GM18858 (cell line): ENCODE data around the gene PRKCB.
A peak's percentile ranks its signal among the peaks of the same experiment; 100 is the strongest.

ENCODE experiments used
- ATAC-seq: cut with Tn5 transposase; IDR thresholded peaks from one replicate; pipeline ENCODE4 v1.9.1; 2021; ENCODE audit not compliant: unreplicated experiment

PRKCB gene

DNA sequence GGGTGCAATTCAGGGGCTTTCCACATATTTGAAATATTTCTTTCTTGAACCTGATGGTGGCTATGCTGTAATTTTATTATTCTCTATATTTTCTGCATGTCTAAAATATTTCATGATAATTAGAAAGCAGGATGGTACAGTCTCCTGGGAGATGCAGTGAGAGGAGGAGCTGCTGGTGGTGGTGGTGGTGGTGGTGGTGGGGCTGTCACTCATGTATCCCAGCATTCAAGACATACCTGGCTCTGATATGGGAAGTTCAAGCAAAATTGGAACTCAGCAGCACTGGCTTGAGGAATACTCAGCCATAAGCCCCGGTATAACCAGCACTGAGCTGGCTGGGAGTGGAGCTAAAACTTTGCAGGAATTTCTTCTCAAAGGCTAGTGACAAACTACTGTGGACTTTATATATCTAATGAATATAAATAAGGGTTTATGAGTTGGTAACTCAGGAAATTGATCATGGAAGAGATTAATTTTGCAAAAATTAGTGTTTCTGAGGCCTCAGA, 200.3 kb downstream of the PRKCB start:
- ATAC-seq = no peak

DNA sequence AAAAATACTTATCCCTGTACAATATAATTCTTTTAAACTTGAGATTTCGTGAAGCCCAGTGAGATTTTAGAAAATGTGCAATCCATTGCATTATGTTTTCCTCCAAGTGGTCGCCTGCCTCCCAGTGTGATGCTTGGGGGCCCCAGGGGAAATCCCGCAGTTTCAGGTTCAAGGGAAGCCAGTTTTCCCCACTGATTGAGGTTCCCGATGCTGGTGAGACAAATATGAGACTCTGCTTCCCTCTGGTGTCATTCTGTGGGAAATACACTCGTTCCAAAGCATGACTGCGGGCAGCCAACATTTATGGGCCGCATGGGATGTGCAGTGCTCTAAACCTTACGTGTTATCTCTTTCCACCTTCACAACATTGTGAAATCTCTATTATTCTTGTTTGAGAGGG, 200.8 kb downstream of the PRKCB start:
- no peak for ATAC-seq

DNA sequence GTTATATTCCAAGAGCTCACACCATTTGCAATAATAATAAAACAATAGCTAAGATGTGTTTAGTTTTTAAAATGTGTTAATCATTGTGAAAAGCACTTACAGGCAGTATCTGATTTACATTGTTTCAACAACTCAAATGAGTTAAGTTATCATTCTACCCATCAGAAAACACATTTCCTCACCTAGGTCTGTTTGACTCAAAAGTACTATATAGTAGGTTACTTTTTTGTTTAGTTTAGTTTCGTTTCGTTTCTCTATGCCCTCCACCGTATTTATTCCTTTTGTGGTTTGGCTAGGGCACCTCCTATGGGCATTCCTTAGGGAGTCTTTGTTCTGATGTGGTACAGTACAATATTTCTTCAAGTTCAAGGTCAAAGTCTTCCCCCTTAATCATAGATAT, 201.6 kb downstream of the PRKCB start:
- no peak for ATAC-seq

GRCh38 chr16:24041834-24042631, 206.2 kb downstream of the PRKCB start:
- peak; percentile 66 for ATAC-seq

DNA sequence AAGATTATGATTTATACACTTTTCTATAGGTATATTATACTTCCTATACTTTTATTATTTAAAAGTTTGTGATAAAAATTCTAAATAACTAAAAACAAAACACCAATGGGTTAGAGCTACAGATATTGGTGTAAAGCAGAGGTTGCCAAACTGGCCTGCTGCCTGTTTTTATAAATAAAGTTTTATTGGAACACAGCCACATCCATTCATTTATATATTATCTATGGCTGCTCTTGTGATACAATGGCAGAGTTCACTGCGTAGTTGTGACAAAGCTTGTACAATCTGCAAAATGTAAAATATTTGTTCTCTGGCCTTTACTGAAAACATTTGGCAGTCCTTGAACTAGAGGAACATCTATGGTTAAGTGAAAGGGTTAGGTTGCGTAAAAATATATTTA, 208.7 kb downstream of the PRKCB start:
- no peak for ATAC-seq

DNA sequence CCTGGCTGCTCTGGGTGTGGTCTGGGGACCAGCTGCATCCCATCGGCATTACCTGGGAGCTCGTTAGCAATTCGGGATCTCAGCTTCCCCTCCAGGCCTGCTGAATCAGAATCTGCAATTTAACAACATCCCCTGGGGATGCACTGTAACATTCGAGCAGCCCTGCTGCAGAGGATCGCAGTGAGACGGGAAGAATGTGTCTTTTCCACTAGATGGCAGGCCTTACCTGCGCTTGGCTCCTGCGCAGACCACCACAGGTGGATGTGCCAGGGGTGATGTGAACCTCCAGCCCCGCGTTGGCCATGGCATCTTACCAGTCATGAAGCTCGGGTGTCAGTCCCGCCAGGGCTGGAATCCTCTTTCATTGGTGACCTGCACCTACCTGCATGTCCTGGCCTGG, 209.9 kb downstream of the PRKCB start:
- ATAC-seq = no peak

DNA sequence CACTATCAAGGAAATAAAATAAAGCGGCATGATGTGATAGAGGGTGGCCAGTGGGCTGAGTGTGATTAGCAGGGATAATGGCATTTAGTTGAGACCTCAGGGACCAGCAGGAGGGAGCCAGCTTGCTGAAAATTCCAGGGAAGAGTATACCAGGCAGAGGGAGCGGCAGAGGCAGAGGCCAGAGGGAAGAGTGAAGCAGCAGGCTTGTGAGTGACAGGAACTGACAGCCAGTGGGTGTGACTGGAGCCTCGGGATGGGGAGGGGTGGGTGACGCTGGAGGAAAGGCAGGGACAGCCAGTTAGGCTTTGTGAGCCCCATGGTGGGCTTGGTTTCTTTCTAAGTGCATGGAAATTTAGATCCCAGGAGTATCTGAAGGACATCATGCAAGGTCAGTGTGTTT, 210.7 kb downstream of the PRKCB start:
- ATAC-seq = no peak

GRCh38 chr16:24049113-24049512, 213.3 kb downstream of the PRKCB start:
- ATAC-seq = no peak

DNA sequence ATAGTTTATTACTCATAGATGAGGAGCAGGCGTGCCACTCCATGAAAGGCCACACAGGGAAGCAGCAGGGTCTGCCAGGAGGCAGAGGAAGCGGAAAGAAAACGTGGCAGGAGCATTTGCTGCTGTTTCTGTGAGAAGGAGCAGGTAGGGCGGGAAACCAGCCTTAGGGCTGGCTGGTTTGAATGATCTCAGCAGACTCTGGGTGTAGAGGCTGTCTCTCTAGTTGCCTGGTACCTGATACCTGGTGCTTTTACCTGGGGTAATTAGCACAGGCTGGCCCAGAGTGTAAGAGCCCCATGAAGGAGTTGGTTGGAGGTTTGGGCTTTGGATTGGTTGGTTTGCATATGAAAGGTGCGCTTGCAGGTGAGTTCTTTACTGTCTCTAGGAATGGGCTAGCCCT, 215.3 kb downstream of the PRKCB start:
- no peak for ATAC-seq

- no peak for ATAC-seq
Measured at GRCh38 chr16:24052329-24053098, 216.7 kb downstream of the PRKCB start.

DNA sequence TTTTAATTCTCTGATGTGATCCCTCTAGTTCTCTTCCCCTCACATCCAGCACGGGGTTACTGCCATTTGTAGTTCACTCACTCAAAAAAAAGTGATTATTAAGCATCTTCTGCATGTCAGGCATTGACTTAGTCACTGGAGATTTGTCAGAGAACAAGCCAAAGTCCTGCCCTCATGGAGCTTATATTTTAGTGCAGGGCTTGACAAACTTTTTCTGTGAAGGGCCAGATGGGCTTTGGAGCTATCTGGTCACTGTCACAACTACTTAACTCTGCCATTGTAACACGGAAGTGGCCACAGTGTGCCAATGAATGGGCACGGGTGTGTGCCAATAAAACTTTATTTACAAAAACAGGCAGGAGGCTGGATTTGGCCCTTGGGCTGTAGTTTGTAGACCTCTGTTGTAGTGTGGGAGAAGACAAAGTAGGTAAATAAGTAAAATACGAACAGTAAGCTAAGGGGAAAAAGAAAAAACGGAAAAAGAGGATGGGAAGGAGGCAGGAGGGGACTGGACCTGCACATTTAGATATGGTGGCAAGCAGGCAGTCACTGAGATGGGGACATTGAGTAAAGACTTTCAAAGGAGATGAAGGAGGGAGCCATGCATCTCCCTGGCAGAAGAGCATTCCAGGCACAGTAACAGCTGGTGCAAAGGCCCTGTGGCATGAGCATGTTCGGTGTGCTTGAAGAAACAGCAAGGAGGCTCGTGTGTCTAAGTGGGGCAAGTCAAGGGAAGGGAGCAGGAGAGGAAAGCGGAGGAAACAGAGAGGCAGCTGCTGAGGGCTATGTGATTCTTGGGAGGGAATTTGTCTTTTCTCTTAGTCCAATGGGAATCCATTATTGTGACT, 217.5 kb downstream of the PRKCB start:
- ATAC-seq = no peak

DNA sequence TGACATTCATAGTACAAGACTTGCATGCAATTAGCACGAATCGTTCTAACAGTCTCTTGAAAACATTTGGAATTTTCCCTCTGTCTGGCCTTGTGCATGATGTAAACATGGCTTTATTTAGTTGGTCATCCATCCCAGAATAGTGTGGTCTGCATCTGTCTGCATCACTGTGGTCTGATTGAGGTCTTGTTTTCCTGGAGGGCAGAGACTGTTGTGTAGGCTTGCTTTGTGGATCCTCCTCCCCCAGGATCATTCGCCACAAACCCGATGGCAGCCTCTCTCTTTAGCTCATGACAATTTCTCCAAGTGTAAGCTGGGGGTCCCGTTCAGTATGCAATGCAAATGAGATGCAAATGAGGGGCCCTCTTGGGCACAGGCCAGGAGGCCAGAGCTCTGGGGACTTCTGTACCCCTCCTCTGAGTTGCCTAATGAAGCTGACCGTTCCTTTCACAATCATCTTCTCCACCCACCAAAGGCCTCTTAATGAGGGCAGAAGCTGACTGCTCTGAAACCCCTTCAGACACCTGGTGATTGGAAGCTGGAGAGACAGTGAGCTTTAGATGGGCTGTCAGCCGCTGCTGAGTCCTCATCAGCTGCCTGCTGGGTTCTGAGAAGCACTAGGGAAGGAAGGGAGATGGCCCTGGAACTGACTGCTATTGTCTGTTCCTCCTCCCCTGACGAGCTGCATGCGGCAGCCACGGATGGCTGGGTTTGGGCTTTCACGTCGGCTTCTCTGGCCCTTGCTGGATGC, 219.1 kb downstream of the PRKCB start:
- no peak for ATAC-seq

DNA sequence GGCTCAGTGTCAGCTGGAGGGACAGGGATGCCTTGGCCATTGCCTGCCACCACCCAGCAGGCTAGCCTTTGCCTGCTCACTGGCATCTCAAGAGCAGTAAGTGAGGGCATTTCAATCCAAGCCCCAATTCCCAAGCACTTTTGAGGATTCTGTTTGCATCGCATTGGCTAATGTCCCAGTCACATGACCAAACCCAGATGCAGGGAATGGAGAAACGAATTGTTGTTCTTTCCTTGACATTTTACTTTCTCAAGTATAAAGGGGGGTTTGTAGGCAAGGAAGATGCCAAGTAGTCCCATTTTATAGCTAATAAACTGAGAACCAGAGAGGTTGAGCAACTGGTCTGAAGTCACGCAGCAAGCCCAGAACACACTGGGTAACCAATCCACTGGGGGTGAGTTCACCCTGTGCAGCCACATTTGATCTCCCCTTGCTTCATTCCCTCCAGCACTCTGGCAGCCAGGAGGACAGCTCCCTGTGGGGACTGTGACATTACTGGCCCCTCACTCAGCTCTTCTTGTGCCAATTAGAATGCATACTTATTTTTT, 226.6 kb downstream of the PRKCB start:
- no peak for ATAC-seq

GRCh38 chr16:24069036-24069590, 233.3 kb downstream of the PRKCB start:
- no peak for ATAC-seq

DNA sequence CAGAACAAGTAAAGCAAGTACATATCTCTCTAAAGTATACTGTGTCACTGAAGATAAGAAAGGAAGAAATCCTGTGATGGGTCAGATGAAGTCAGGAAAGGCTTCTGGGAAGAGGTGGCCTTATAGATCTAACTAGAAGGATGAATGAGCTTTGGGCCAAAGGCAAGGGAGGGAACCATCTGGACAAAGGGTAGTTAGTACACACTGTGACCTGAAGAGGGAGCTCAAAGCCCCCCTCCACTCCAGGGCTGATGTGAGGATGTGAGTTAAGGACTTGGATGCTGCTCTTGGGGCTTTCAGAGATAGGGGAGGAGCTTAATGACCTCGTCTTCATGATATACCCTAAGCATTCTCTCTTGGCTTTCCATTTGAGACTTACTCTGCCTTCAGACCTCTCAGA, 235.1 kb downstream of the PRKCB start:
- no peak for ATAC-seq

GRCh38 chr16:24071666-24072360, 236.0 kb downstream of the PRKCB start:
- no peak for ATAC-seq

- no peak for ATAC-seq
Measured at GRCh38 chr16:24073321-24073720, 237.5 kb downstream of the PRKCB start.

DNA sequence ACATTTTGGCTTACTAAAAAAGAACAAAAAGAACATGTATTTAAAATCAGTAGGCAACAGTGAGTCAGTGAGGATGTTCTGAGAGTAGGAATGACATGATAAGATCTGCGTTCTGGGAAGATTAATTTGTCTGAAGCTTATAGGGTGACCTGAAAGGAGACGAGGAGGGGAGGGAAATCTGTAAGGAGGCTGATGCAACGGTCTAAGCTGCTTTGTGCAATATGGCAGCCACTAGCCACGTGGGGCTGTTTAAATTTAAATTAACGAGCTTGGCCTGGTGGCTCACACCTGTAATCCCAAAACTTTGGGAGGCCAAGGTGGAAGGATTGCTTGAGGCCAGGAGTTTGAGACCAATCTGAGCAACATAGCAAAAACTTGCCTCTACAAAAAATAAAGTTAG, 238.8 kb downstream of the PRKCB start:
- no peak for ATAC-seq

- no peak for ATAC-seq
Measured at GRCh38 chr16:24075302-24075701, 239.5 kb downstream of the PRKCB start.
